IMR-90 (cell line): Measurements from ENCODE around the gene AMPD2. TPM values are rescaled to one million over a fixed set of nuclear protein-coding genes. Genes with fewer than 3 reads are reported as not detected.

Source experiments
- ATAC-seq: fragments of 200-7000 bp; cut with Tn5 transposase; 2 replicates; pipeline ENCODE4 v1.9.1; 2020; ENCODE audit warnings: low read depth, mild to moderate bottlenecking, moderate library complexity
- BruUV-seq: library from RNA; stranded (reverse); fragments of 400-500 nt; replicated peaks from 2 replicates; lab custom pipeline; 2021; lab: Mats Ljungman, UMichigan
- CTCF ChIA-PET: fragments of 300-600 bp; formaldehyde crosslinking; extraction: SDS; loops from one replicate; lab custom pipeline; 2021; ENCODE audit warnings: antibody characterized with exemption; lab: Yijun Ruan, JAX
- POLR2A ChIA-PET: fragments of 300-600 bp; sonication (Branson Sonifier 250); formaldehyde crosslinking; loops from one replicate; lab custom pipeline; 2022; ENCODE audit warnings: antibody characterized with exemption; ENCODE audit not compliant: unreplicated experiment; lab: Charles Lee
- DNase-seq: peaks from one replicate; pipeline ENCODE4 v3.0.0; 2013
- H2AFZ ChIP-seq: replicated peaks from 2 replicates; pipeline ENCODE3; 2013; ENCODE audit warnings: low read length, mild to moderate bottlenecking; ENCODE audit not compliant: poor library complexity
- H2AK5ac ChIP-seq: 2 replicates; pipeline ENCODE4 v1.6.1; 2013; ENCODE audit warnings: low read depth, low read length, inconsistent platforms
- H2AK9ac ChIP-seq: replicated peaks from 2 replicates; pipeline ENCODE3; 2013; ENCODE audit warnings: mild to moderate bottlenecking, low read depth, low read length, moderate library complexity; ENCODE audit not compliant: poor library complexity
- H2BK120ac ChIP-seq: 2 replicates; pipeline ENCODE4 v1.6.1; 2013; ENCODE audit warnings: low read depth, low read length, inconsistent platforms
- H2BK15ac ChIP-seq: 3 replicates; pipeline ENCODE4 v1.6.1; 2013; ENCODE audit warnings: low read depth, low read length, inconsistent platforms
- H2BK20ac ChIP-seq: 2 replicates; pipeline ENCODE4 v1.6.1; 2013; ENCODE audit warnings: low read depth, mild to moderate bottlenecking, inconsistent platforms, low read length, moderate library complexity
- H2BK5ac ChIP-seq: 2 replicates; pipeline ENCODE4 v1.6.1; 2013; ENCODE audit warnings: mild to moderate bottlenecking, low read depth, low read length, inconsistent platforms; ENCODE audit not compliant: poor library complexity, severe bottlenecking
- H3K14ac ChIP-seq: replicated peaks from 2 replicates; pipeline ENCODE4 v1.6.1; 2013; ENCODE audit warnings: low read depth, low read length, inconsistent platforms
- H3K18ac ChIP-seq: 2 replicates; pipeline ENCODE4 v1.6.1; 2013; ENCODE audit warnings: low read depth, low read length, control low read depth
- H3K23ac ChIP-seq: 2 replicates; pipeline ENCODE4 v1.6.1; 2013; ENCODE audit warnings: low read depth, low read length, inconsistent platforms
- H3K27ac ChIP-seq: 2 replicates; pipeline ENCODE4 v1.5.1; 2013; ENCODE audit warnings: mild to moderate bottlenecking, control low read depth, low read length; ENCODE audit not compliant: insufficient read depth
- H3K27me3 ChIP-seq: 2 replicates; pipeline ENCODE4 v1.6.1; 2013; ENCODE audit warnings: low read length; ENCODE audit not compliant: control insufficient read depth, insufficient read depth
- H3K36me3 ChIP-seq: 2 replicates; pipeline ENCODE4 v1.6.1; 2013; ENCODE audit warnings: low read length, mixed read lengths; ENCODE audit not compliant: control insufficient read depth, insufficient read depth
- H3K4ac ChIP-seq: 2 replicates; pipeline ENCODE4 v1.6.1; 2013; ENCODE audit warnings: low read depth, low read length, inconsistent platforms
- H3K4me1 ChIP-seq: 2 replicates; pipeline ENCODE4 v1.6.1; 2013; ENCODE audit warnings: low read length, mixed read lengths; ENCODE audit not compliant: control insufficient read depth, insufficient read depth
- H3K4me2 ChIP-seq: 2 replicates; pipeline ENCODE4 v1.6.1; 2013; ENCODE audit warnings: low read depth, mild to moderate bottlenecking, control low read depth, low read length, moderate library complexity
- H3K4me3 ChIP-seq: 2 replicates; pipeline ENCODE4 v1.5.1; 2013; ENCODE audit warnings: low read depth, mild to moderate bottlenecking, control low read depth, low read length, moderate library complexity; ENCODE audit not compliant: insufficient read depth
- H3K56ac ChIP-seq: 2 replicates; pipeline ENCODE4 v1.6.1; 2013; ENCODE audit warnings: low read length, inconsistent platforms; ENCODE audit not compliant: insufficient read depth; ENCODE audit errors: extremely low read depth
- H3K79me1 ChIP-seq, 2 experiments: 2 replicates each; pipeline ENCODE4 v1.6.1; 2013; ENCODE audit warnings: low read length in 2 of 2, inconsistent platforms in 1 of 2, low read depth in 1 of 2
- H3K9ac ChIP-seq: 2 replicates; pipeline ENCODE4 v1.6.1; 2013; ENCODE audit warnings: low read depth, low read length, control low read depth
- H3K9me1 ChIP-seq: 2 replicates; pipeline ENCODE4 v1.6.1; 2013; ENCODE audit warnings: low read length, inconsistent platforms; ENCODE audit not compliant: insufficient read depth
- H3K9me3 ChIP-seq: 2 replicates; pipeline ENCODE4 v1.6.1; 2013; ENCODE audit warnings: low read length; ENCODE audit not compliant: control insufficient read depth, insufficient read depth
- H4K20me1 ChIP-seq: 2 replicates; pipeline ENCODE4 v1.6.1; 2013; ENCODE audit warnings: low read length, inconsistent platforms; ENCODE audit not compliant: insufficient read depth
- H4K5ac ChIP-seq: 2 replicates; pipeline ENCODE4 v1.6.1; 2013; ENCODE audit warnings: mild to moderate bottlenecking, low read depth, low read length, control low read depth
- H4K8ac ChIP-seq, 2 experiments: 2 replicates each; pipeline ENCODE4 v1.6.1; 2013; ENCODE audit warnings: low read depth in 2 of 2, low read length in 2 of 2, control low read depth in 1 of 2, inconsistent platforms in 1 of 2
- H4K91ac ChIP-seq: 2 replicates; pipeline ENCODE4 v1.6.1; 2013; ENCODE audit warnings: low read depth, low read length, inconsistent platforms; ENCODE audit not compliant: insufficient read depth
- BHLHE40 ChIP-seq: fragments of 150-350 bp; IDR thresholded peaks from 2 replicates; pipeline ENCODE4 v1.6.1; 2016; ENCODE audit warnings: mild to moderate bottlenecking, low read depth, low read length
- CEBPB ChIP-seq: IDR thresholded peaks from 2 replicates; pipeline ENCODE4 v1.6.1; 2012; ENCODE audit warnings: low read depth, low read length, improper control_type of control experiment
- CHD1 ChIP-seq: IDR thresholded peaks from 2 replicates; pipeline ENCODE4 v1.6.1; 2012; ENCODE audit warnings: low read depth, low read length, improper control_type of control experiment
- FOS ChIP-seq: fragments of 150-350 bp; IDR thresholded peaks from 2 replicates; pipeline ENCODE4 v1.6.1; 2016; ENCODE audit warnings: low read depth, low read length
- MAFK ChIP-seq: IDR thresholded peaks from 2 replicates; pipeline ENCODE4 v1.6.1; 2012; ENCODE audit warnings: low read depth, low read length, improper control_type of control experiment
- MAZ ChIP-seq: IDR thresholded peaks from 2 replicates; pipeline ENCODE4 v1.6.1; 2012; ENCODE audit warnings: low read depth, mild to moderate bottlenecking, low read length, improper control_type of control experiment, moderate library complexity, borderline replicate concordance
- MXI1 ChIP-seq: IDR thresholded peaks from 2 replicates; pipeline ENCODE4 v1.6.1; 2012; ENCODE audit warnings: low read depth, mild to moderate bottlenecking, low read length, moderate library complexity, borderline replicate concordance
- NFE2L2 ChIP-seq: fragments of 150-350 bp; IDR thresholded peaks from 2 replicates; pipeline ENCODE4 v1.6.1; 2016; ENCODE audit warnings: low read depth, mild to moderate bottlenecking, low read length
- POLR2A ChIP-seq: IDR thresholded peaks from 2 replicates; pipeline ENCODE4 v1.6.1; 2012; ENCODE audit warnings: mild to moderate bottlenecking, low read depth, low read length
- RAD21 ChIP-seq: IDR thresholded peaks from 2 replicates; pipeline ENCODE4 v1.6.1; 2012; ENCODE audit warnings: low read length, improper control_type of control experiment
- RCOR1 ChIP-seq: IDR thresholded peaks from 2 replicates; pipeline ENCODE4 v1.6.1; 2012; ENCODE audit warnings: mild to moderate bottlenecking, low read length, improper control_type of control experiment; ENCODE audit not compliant: insufficient replicate concordance
- RFX5 ChIP-seq: IDR thresholded peaks from 2 replicates; pipeline ENCODE4 v1.8.0; 2012; ENCODE audit warnings: low read depth, mild to moderate bottlenecking, low read length, moderate library complexity
- SMC3 ChIP-seq: fragments of 150-350 bp; IDR thresholded peaks from 2 replicates; pipeline ENCODE4 v1.6.1; 2016; ENCODE audit warnings: low read depth, mild to moderate bottlenecking, antibody characterized with exemption, low read length, moderate library complexity
- WGBS, 2 experiments: methylation state at CpG; one replicate each; pipeline versions ENCODE4 v1.1.5 to v1.1.7; 2013; ENCODE audit warnings: missing lambda C conversion rate in 2 of 2; ENCODE audit not compliant: insufficient read length in 1 of 2; ENCODE audit errors: extremely low coverage in 2 of 2; 5-methylcytosine and 5-hydroxymethylcytosine counted together
- dilution Hi-C: fragments of 300-500 bp; cut with HindIII; formaldehyde crosslinking; loops from one replicate; pipeline ENCODE4 v1.14.3; 2018; ENCODE audit warnings: low sequenced_read_pairs; ENCODE audit not compliant: unreplicated experiment
- in situ Hi-C: fragments of 300-500 bp; cut with MboI; formaldehyde crosslinking; loops from 3 replicates; pipeline ENCODE4 v1.14.3; 2019; ENCODE audit warnings: low sequenced_read_pairs, inconsistent platforms, mixed read lengths
- intact Hi-C: fragments of 100-400 bp; cut with micrococcal nuclease; formaldehyde crosslinking; loops from 2 replicates; pipeline ENCODE4 v1.10.0; 2022
- polyA plus RNA-seq, 3 experiments: library from polyadenylated mRNA; depleted of rRNA; stranded (reverse); fragments of >200 nt; gene quantifications; 2 replicates each; pipeline ENCODE4 v1.2.3, GENCODE V29; 2012; ENCODE audit warnings: low replicate concordance in 1 of 3
- total RNA-seq: library from RNA; depleted of rRNA; stranded (reverse); fragments of >200 nt; gene quantifications from 2 replicates; pipeline ENCODE4 v1.2.3, GENCODE V29; 2012
- TF ChIP-seq, protein P1 (sequence below): fragments of 150-350 bp; IDR thresholded peaks from 2 replicates; pipeline ENCODE4 v1.6.1; 2017; ENCODE audit warnings: mild to moderate bottlenecking, antibody characterized with exemption, low read length, low read depth
- TF ChIP-seq, protein P2 (sequence below): fragments of 150-350 bp; IDR thresholded peaks from 2 replicates; pipeline ENCODE4 v1.6.1; 2016; ENCODE audit warnings: low read depth, mild to moderate bottlenecking, low read length, moderate library complexity, borderline replicate concordance
- TF ChIP-seq, protein P3 (sequence below): conservative IDR thresholded peaks from 2 replicates; pipeline ENCODE4 v1.5.1; 2012; ENCODE audit warnings: mild to moderate bottlenecking, low read depth, low read length, improper control_type of control experiment

The AMPD2 gene
- total and polyA plus RNA-seq, 2 of the 4 experiments (the other 2 are of a cell fraction) = 61.5 to 103 TPM

DNA sequence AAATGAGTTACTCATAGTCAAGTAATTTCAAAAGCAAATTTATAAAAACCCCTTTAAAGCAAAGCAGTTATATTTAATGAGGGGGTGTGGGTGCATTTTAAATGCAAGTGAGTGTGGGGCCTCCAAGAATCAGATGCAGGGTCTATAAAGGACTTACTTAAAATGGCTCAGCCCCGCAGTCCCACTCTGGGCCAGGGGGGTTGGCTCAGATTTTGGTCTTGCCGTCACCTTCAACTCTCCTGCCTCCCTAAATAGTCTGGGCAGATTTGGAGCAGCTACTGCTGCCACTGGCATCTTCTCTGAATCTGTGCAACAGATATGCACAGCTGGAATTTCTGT, 16.2 kb downstream of the AMPD2 start:
- no peak overlapping the region for H2BK120ac ChIP-seq
- peaks cover 11 to 13% of the 10 kb centered on the region in 2 experiments; a peak in 2 of 4 replicates for H3K79me1 ChIP-seq
- no peaks in the 10 kb centered on the region for H3K27me3 ChIP-seq
- no peak overlapping the region for H3K4me3 ChIP-seq
- H4K8ac ChIP-seq = no peak overlapping the region
- no peak overlapping the region for H2AK5ac ChIP-seq
- H3K9me3 ChIP-seq = no peaks in the 10 kb centered on the region
- H3K23ac ChIP-seq = no peak overlapping the region
- ChIA-PET POLR2A (no interaction called here), CTCF (interaction anchor here (1.1 to 2.3 kb wide), 4 partner anchors 88 to 349 kb away, joined by 4 to 8 read pairs (median 4); partner anchors contain the start of genes AHCYL1 and GNAI3)
- H3K14ac ChIP-seq = no peak overlapping the region
- no peak overlapping the region for H2AK9ac ChIP-seq
- H2BK5ac ChIP-seq = no peak overlapping the region
- no peak overlapping the region for H2BK15ac ChIP-seq
- TF ChIP-seq CEBPB (no peak), RAD21 (no peak), MAFK (no peak), POLR2A (no peak), NFE2L2 (no peak), CHD1 (no peak), RFX5 (no peak), SMC3 (no peak), MAZ (no peak), FOS (no peak), MXI1 (no peak), BHLHE40 (no peak), RCOR1 (no peak)
- TF ChIP-seq, protein P1, sequence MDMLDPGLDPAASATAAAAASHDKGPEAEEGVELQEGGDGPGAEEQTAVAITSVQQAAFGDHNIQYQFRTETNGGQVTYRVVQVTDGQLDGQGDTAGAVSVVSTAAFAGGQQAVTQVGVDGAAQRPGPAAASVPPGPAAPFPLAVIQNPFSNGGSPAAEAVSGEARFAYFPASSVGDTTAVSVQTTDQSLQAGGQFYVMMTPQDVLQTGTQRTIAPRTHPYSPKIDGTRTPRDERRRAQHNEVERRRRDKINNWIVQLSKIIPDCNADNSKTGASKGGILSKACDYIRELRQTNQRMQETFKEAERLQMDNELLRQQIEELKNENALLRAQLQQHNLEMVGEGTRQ = no peak
- TF ChIP-seq, protein P2, sequence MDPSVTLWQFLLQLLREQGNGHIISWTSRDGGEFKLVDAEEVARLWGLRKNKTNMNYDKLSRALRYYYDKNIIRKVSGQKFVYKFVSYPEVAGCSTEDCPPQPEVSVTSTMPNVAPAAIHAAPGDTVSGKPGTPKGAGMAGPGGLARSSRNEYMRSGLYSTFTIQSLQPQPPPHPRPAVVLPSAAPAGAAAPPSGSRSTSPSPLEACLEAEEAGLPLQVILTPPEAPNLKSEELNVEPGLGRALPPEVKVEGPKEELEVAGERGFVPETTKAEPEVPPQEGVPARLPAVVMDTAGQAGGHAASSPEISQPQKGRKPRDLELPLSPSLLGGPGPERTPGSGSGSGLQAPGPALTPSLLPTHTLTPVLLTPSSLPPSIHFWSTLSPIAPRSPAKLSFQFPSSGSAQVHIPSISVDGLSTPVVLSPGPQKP = no peak
- TF ChIP-seq, protein P3, sequence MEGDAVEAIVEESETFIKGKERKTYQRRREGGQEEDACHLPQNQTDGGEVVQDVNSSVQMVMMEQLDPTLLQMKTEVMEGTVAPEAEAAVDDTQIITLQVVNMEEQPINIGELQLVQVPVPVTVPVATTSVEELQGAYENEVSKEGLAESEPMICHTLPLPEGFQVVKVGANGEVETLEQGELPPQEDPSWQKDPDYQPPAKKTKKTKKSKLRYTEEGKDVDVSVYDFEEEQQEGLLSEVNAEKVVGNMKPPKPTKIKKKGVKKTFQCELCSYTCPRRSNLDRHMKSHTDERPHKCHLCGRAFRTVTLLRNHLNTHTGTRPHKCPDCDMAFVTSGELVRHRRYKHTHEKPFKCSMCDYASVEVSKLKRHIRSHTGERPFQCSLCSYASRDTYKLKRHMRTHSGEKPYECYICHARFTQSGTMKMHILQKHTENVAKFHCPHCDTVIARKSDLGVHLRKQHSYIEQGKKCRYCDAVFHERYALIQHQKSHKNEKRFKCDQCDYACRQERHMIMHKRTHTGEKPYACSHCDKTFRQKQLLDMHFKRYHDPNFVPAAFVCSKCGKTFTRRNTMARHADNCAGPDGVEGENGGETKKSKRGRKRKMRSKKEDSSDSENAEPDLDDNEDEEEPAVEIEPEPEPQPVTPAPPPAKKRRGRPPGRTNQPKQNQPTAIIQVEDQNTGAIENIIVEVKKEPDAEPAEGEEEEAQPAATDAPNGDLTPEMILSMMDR = no peak
- no peaks in the 10 kb centered on the region for H3K9me1 ChIP-seq
- 0 out of 2 replicates have a peak overlapping the region, but pooled peaks have one; percentile 3 for H4K91ac ChIP-seq
- dilution Hi-C loops = no loop called here
- H2BK20ac ChIP-seq = no peak overlapping the region
- no peak overlapping the region for H3K56ac ChIP-seq
- peaks cover 19% of the 10 kb centered on the region for H3K36me3 ChIP-seq
- WGBS, 2 experiments = no CpG with 5 or more reads among the region's 2 CpGs
- H4K20me1 ChIP-seq = 0 out of 2 replicates have a peak, but pooled peaks cover under 1% of the 10 kb centered on the region
- H3K9ac ChIP-seq = no peak overlapping the region
- intact Hi-C loops = no loop called here
- ATAC-seq (no peak), DNase-seq (no peak)
- H3K27ac ChIP-seq = no peak overlapping the region
- H2AFZ ChIP-seq = no peak overlapping the region
- BruUV-seq = no TSS peak
- H3K4me2 ChIP-seq = no peak overlapping the region
- in situ Hi-C loops = no loop called here
- peaks cover 10% of the 10 kb centered on the region for H3K4me1 ChIP-seq
- no peak overlapping the region for H4K5ac ChIP-seq
- H3K4ac ChIP-seq = no peak overlapping the region
- no peak overlapping the region for H3K18ac ChIP-seq
